MM.1S (cell line): ENCODE data around the gene LINGO3.

Experiments used
- CTCF ChIP-seq: fragments of 300-600 bp; sonication (generic); IDR thresholded peaks from 2 replicates; pipeline ENCODE4 v1.5.1; 2016; ENCODE audit warnings: antibody characterized with exemption, low read length, mixed read lengths
- EZH2phosphoT487 ChIP-seq: fragments of 300-600 bp; sonication (generic); IDR thresholded peaks from 2 replicates; pipeline ENCODE4 v1.6.1; 2018; ENCODE audit warnings: antibody characterized with exemption, low read length

- TF ChIP-seq CTCF (no peak), EZH2phosphoT487 (no peak)
Observed at GRCh38 chr19:2271234-2272103, 36.5 kb downstream of the LINGO3 start.
